ENCODE data around the gene CPS1.

- no peak for TF ChIP-seq CTCF (IDR thresholded peaks at IDR 0.05)
- TF ChIP-seq POLR2A (IDR thresholded peaks at IDR 0.05): no peak
- TF ChIP-seq POLR2AphosphoS5 (IDR thresholded peaks at IDR 0.05): no peak
Observed at GRCh38 chr2:210611466-210611865, 55.1 kb downstream of the CPS1 start.

Measured in breast epithelium (tissue), 3 donors.